Thyroid gland (tissue), 4 donors: ENCODE measurements around the gene CACNA1G.

Experiments
- CTCF ChIP-seq, 6 experiments: fragments of 200-600 bp in 3 of 6; fragments of 450-650 bp in 3 of 6; sonication (generic) in 3 of 6; IDR thresholded peaks; one replicate each; pipeline ENCODE4 v1.5.1; 2016 to 2019; ENCODE audit warnings: antibody characterized with exemption in 6 of 6, mild to moderate bottlenecking in 2 of 6, inconsistent platforms in 1 of 6, moderate library complexity in 1 of 6
- POLR2A ChIP-seq, 2 donors: fragments of 450-650 bp; IDR thresholded peaks; one replicate each; pipeline ENCODE4 v1.6.1; 2017; ENCODE audit warnings: antibody characterized with exemption in 2 of 2, mild to moderate bottlenecking in 2 of 2, moderate library complexity in 1 of 2

DNA sequence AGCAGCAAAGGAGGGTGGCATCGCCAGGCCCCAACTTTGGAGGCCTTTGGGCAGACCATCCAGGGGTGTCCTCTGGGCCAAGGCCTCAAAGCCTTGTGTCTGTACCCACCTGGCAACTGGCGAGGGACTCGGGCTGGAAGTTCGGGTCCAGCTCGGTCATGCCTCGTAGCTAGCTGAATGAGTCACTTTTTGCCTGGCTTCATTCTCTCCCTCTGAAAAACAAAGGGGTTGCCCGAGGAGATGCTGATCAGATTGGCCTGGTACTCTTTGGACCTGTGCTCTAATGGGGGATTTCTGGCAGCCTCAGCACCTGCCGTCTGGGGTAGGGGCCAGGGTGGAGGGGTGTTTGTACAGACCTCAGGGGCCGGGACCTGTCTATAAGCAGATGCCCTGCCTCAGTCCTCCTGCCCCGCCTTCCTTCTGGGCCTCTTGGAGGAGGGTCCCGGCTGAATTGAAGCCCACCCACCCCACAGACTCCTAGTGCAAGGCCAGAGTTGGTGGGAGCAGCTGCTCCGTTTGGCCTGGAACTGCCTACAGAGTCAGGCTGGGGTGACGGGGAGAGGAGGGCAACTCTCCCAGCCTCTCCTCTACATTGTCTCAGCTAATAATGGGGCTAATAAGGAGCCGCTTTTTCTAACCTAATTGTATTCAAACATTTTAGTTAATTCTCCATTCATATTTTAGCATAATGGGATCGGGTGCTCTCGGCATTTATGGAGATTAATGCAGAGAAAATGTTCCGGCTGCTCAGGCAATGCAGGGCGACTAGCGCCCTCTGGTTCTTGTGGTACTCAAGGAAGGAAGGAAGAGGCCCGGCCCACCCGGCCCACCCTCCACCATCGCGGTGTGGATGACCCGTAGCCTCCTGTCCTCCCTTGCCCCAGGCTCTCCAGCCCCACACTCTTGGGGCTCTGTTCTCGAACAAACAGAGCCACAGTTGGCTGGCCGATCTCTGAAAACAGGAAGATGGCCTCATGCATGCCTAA lies 52.8 kb downstream of the CACNA1G start:
- TF ChIP-seq CTCF (IDR thresholded peaks at IDR 0.05) (peak in 1 of 6 experiments; percentile 7), POLR2A (IDR thresholded peaks at IDR 0.05) (no peak)
